Heart right ventricle (tissue), 16 donors: ENCODE results near the gene ZNF787. TPM values are rescaled to one million over a fixed set of nuclear protein-coding genes. Genes with fewer than 3 reads are reported as not detected.

Source experiments
- ATAC-seq, 8 donors: fragments of 200-7000 bp; cut with Tn5 transposase; one replicate each; pipeline ENCODE4 v1.9.1; 2020; ENCODE audit warnings: mild to moderate bottlenecking in 8 of 8, moderate library complexity in 8 of 8, moderate number of reproducible peaks in 1 of 8
- DNase-seq, 2 donors: peaks; one replicate each; pipeline ENCODE4 v3.0.0-alpha.2; 2020
- H3K27ac ChIP-seq, 10 donors: fragments of 200-600 bp; sonication (generic) in 2 of 10; one replicate each; pipeline versions ENCODE4 v1.5.0 to v1.8.0; 2020 to 2022; ENCODE audit warnings: mild to moderate bottlenecking in 3 of 10
- H3K27me3 ChIP-seq, 7 donors: fragments of 200-600 bp; one replicate each; pipeline ENCODE4 v1.8.0; 2021 to 2022; ENCODE audit warnings: mild to moderate bottlenecking in 2 of 7
- H3K36me3 ChIP-seq, 9 donors: fragments of 200-600 bp; sonication (generic) in 1 of 9; one replicate each; pipeline versions ENCODE4 v1.5.0 to v1.8.0; 2020 to 2022; ENCODE audit warnings: mild to moderate bottlenecking in 2 of 9
- H3K4me1 ChIP-seq, 9 donors: fragments of 200-600 bp; sonication (generic) in 1 of 9; one replicate each; pipeline versions ENCODE4 v1.5.0 to v1.8.0; 2020 to 2022; ENCODE audit warnings: mild to moderate bottlenecking in 4 of 9
- H3K4me3 ChIP-seq, 10 donors: fragments of 200-600 bp; sonication (generic) in 2 of 10; one replicate each; pipeline versions ENCODE4 v1.5.0 to v1.8.0; 2020 to 2022; ENCODE audit warnings: mild to moderate bottlenecking in 7 of 10, moderate library complexity in 2 of 10
- H3K9me3 ChIP-seq, 11 donors: fragments of 200-600 bp in 10 of 11; sonication (generic) in 2 of 11; one replicate each; pipeline versions ENCODE4 v1.5.0 to v1.8.0; 2013 to 2022; ENCODE audit warnings: mild to moderate bottlenecking in 2 of 11, control low read depth in 1 of 11, moderate library complexity in 1 of 11
- CTCF ChIP-seq, 9 donors: fragments of 200-600 bp; sonication (generic) in 2 of 9; IDR thresholded peaks; one replicate each; pipeline versions ENCODE4 v1.5.0 to v1.8.0; 2021 to 2022; ENCODE audit warnings: antibody characterized with exemption in 9 of 9, mild to moderate bottlenecking in 5 of 9, moderate library complexity in 1 of 9
- WGBS, 2 donors: extraction: QIAGEN DNeasy Blood & Tissue Kit; methylation state at CpG; one replicate each; pipeline ENCODE4 v1.1.7; 2013; ENCODE audit warnings: inconsistent platforms in 1 of 2; 5-methylcytosine and 5-hydroxymethylcytosine counted together
- intact Hi-C, 10 donors: fragments of 100-400 bp; cut with DNase I; formaldehyde crosslinking; loops; one replicate each; pipeline versions ENCODE4 v1.11.1 to v1.14.2; 2022
- polyA plus RNA-seq, 2 donors: library from polyadenylated mRNA; stranded (reverse); fragments of 200-250 nt; gene quantifications; one replicate each; pipeline ENCODE4 v1.2.3, GENCODE V29; 2013
- total RNA-seq, 10 donors: library from RNA; stranded (reverse); fragmentation: NEBNext Ultra II Directional in 3 of 10; extraction: Animal tissue kit (Norgen Biotek cat#: 25700) in 3 of 10; gene quantifications; one replicate each; pipeline versions ENCODE4 v1.2.1 to v1.2.4, GENCODE V29; 2021 to 2023
- donor health status: Arrhythmogenic right ventricular cardiomyopathy.
- donor health status: ischemic (EF 13 %, LVEDD 7.1; RV severe dilation, severe dysfunction).
- donor health status: healthy with polysubstance abuse.
- donor health status: DM: no; HTN: yes; CAD: no.
- donor health status: DM: no; HTN: no; CAD: no.
- donor health status: ischemic (EF 25% LVEDD 6.9; RV normal size, moderate dysfunction).
- donor health status: ischemic (EF 25% LVEDD 5.7; RV mildly dilated, moderate dysfunction).
- donor health status: healthy.
- donor health status: DM: yes; HTN: yes; CAD: no.
- donor health status: Ischemic cardiomyopathy.
- donor health status: ischemic (EF 35%, LVEDD 5.7; RV mildly dilated, moderate dysfunction).
- donor health status: nonischemic (EF 11% LVEDD 7.7; RV severe dilation, severe dysfunction).
- donor health status: DM: yes; HTN: yes; CAD: no.
- donor health status: PGD.
- donor health status: ischemic (EF 29% LVEDD 5.4; RV normal size, mild dysfunction).
- donor health status: nonischemic (EF 23%, LVEDD 6.1; RV moderate dilation, normal function).

The ZNF787 gene
- total and polyA plus RNA-seq, 12 donors, result 18.5 to 47.2 (median 28.4) TPM

GRCh38 chr19:56080669-56081401 lies 40.3 kb downstream of the ZNF787 start:
- ATAC-seq (peak; percentile 70 to 93 (median 78)), DNase-seq (peak; percentile 83 to 86)
- H3K27ac ChIP-seq, result peak overlapping the region in 7 of 10 donors; percentile 3 to 62 (median 41)
- H3K9me3 ChIP-seq, result no peaks in the 10 kb centered on the region
- H3K27me3 ChIP-seq, result no peaks in the 10 kb centered on the region
- intact Hi-C loops, result loop anchor here in 4 of 10 donors (2.0 to 10.0 kb wide), 4 partner anchors 76 to 254 kb away; no protein-coding TSS in a partner anchor
- WGBS, 2 donors, result 3 to 5% methylated on average over 34 to 36 of the region's 36 CpGs
- H3K36me3 ChIP-seq, result peaks cover 0 to 6% (median 0%) of the 10 kb centered on the region in 9 donors
- peaks cover 2 to 15% (median 10%) of the 10 kb centered on the region in 9 donors for H3K4me1 ChIP-seq
- H3K4me3 ChIP-seq, result peak overlapping the region; percentile 19 to 61 (median 51)
- TF ChIP-seq CTCF (IDR thresholded peaks at IDR 0.05), result peak; percentile 32 to 65 (median 59)

GRCh38 chr19:56079609-56080008 lies 41.5 kb downstream of the ZNF787 start:
- H3K36me3 ChIP-seq, result no peaks in the 10 kb centered on the region
- 57 to 64% methylated on average over 6 to 7 of the region's 7 CpGs for WGBS, 2 donors

GRCh38 chr19:56076498-56076897 lies 44.6 kb downstream of the ZNF787 start:
- DNase-seq, result peak in 1 of 2 donors; percentile 60
- intact Hi-C loops, result loop anchor here (1.0 to 10.0 kb wide), 11 partner anchors 94 to 278 kb away; no protein-coding TSS in a partner anchor

More at GRCh38 chr19:56079609-56080008, 41.5 kb downstream of the ZNF787 start:
- DNase-seq (no peak), ATAC-seq (no peak)
- intact Hi-C loops, result loop anchor here (2.0 to 10.0 kb wide), 11 partner anchors 78 to 275 kb away; no protein-coding TSS in a partner anchor
- Histone ChIP-seq H3K27ac (no peak overlapping the region), H3K4me3 (no peak overlapping the region), H3K4me1 (peaks cover 2 to 15% (median 10%) of the 10 kb centered on the region in 9 donors), H3K9me3 (no peaks in the 10 kb centered on the region), H3K27me3 (no peaks in the 10 kb centered on the region)
- TF ChIP-seq CTCF (IDR thresholded peaks at IDR 0.05), result no peak

More at GRCh38 chr19:56076498-56076897, 44.6 kb downstream of the ZNF787 start:
- no peak overlapping the region for H3K27ac ChIP-seq
- ATAC-seq, result peak; percentile 23 to 64 (median 44)
- no peaks in the 10 kb centered on the region for H3K36me3 ChIP-seq
- H3K4me3 ChIP-seq, result no peak overlapping the region
- no peaks in the 10 kb centered on the region for H3K9me3 ChIP-seq
- peak; percentile 71 to 91 (median 85) for TF ChIP-seq CTCF (IDR thresholded peaks at IDR 0.05)
- H3K4me1 ChIP-seq, result peaks cover 2 to 11% (median 8%) of the 10 kb centered on the region in 9 donors
- WGBS, 2 donors, result 6 to 8% methylated on average over 5 of the region's 5 CpGs
- H3K27me3 ChIP-seq, result no peaks in the 10 kb centered on the region
